Osteocyte (in vitro differentiated cells): Measurements from ENCODE around the gene RBSN. TPM values are rescaled to one million over a fixed set of nuclear protein-coding genes. Genes with fewer than 3 reads are reported as not detected.
A peak's percentile ranks its signal among the peaks of the same experiment; 100 is the strongest.

Source experiments
- DNase-seq: peaks from one replicate; pipeline ENCODE4 v3.0.0; 2021; ENCODE audit warnings: mixed read lengths; ENCODE audit not compliant: unreplicated experiment; ENCODE audit errors: extremely low spot score
- H3K27ac Mint-ChIP-seq: one replicate; pipeline ENCODE4 v1.8.0; 2021; ENCODE audit warnings: mild to moderate bottlenecking, mixed read lengths; ENCODE audit not compliant: unreplicated experiment
- H3K27me3 Mint-ChIP-seq: one replicate; pipeline ENCODE4 v1.8.0; 2021; ENCODE audit warnings: mixed read lengths; ENCODE audit not compliant: unreplicated experiment
- H3K36me3 Mint-ChIP-seq: one replicate; pipeline ENCODE4 v1.8.0; 2021; ENCODE audit warnings: mixed read lengths; ENCODE audit not compliant: unreplicated experiment
- H3K4me1 Mint-ChIP-seq: one replicate; pipeline ENCODE4 v1.8.0; 2021; ENCODE audit warnings: mixed read lengths; ENCODE audit not compliant: unreplicated experiment
- H3K4me3 Mint-ChIP-seq: one replicate; pipeline ENCODE4 v1.8.0; 2021; ENCODE audit warnings: mild to moderate bottlenecking, moderate library complexity, mixed read lengths; ENCODE audit not compliant: unreplicated experiment
- H3K9me3 Mint-ChIP-seq: one replicate; pipeline ENCODE4 v1.8.0; 2021; ENCODE audit warnings: mixed read lengths; ENCODE audit not compliant: unreplicated experiment
- CTCF ChIP-seq: fragments of 200-600 bp; sonication (generic); IDR thresholded peaks from 2 replicates; pipeline ENCODE4 v1.5.0; 2021; ENCODE audit warnings: antibody characterized with exemption, mild to moderate bottlenecking, moderate library complexity
- total RNA-seq: library from RNA; stranded (reverse); gene quantifications from 2 replicates; pipeline ENCODE4 v1.2.1, GENCODE V29; 2021

Gene RBSN
- total RNA-seq, 1 donor from 2014 or later = 28.6 TPM

- no peak for TF ChIP-seq CTCF
- Mint-ChIP-seq H3K9me3 (no peaks in the 10 kb centered on the region), H3K4me3 (peak overlapping the region; percentile 96), H3K27ac (peak overlapping the region; percentile 96), H3K4me1 (peaks cover 20% of the 10 kb centered on the region), H3K36me3 (peaks cover 7% of the 10 kb centered on the region), H3K27me3 (no peaks in the 10 kb centered on the region)
- no peak for DNase-seq
Measured at GRCh38 chr3:15065550-15066007, 33.4 kb downstream of the RBSN start.

GRCh38 chr3:15064835-15065549 lies 34.0 kb downstream of the RBSN start, which contains the start of gene MRPS25:
Gene MRPS25 (minus strand): TSS chr3:15065315. CDS start chr3:15065194, 121 bp downstream.
- TF ChIP-seq CTCF = no peak
- peaks cover 20% of the 10 kb centered on the region for H3K4me1 Mint-ChIP-seq
- H3K4me3 Mint-ChIP-seq = peak within 1 kb of the TSS; percentile 96
- peaks cover 4% of the 10 kb centered on the region for H3K36me3 Mint-ChIP-seq
- no peaks in the 10 kb centered on the region for H3K27me3 Mint-ChIP-seq
- H3K9me3 Mint-ChIP-seq = no peaks in the 10 kb centered on the region
- peak within 1 kb of the TSS; percentile 96 for H3K27ac Mint-ChIP-seq
- DNase-seq = peak; percentile 96

- Mint-ChIP-seq H3K27ac (peak overlapping the region; percentile 83), H3K4me3 (peak overlapping the region; percentile 96), H3K4me1 (peaks cover 20% of the 10 kb centered on the region), H3K9me3 (no peaks in the 10 kb centered on the region), H3K27me3 (no peaks in the 10 kb centered on the region), H3K36me3 (peaks cover 4% of the 10 kb centered on the region)
- no peak for TF ChIP-seq CTCF
- DNase-seq = no peak
Measured at GRCh38 chr3:15064299-15064834, 34.6 kb downstream of the RBSN start.

- no peak for DNase-seq
- peaks cover 20% of the 10 kb centered on the region for H3K4me1 Mint-ChIP-seq
- no peaks in the 10 kb centered on the region for H3K27me3 Mint-ChIP-seq
- H3K36me3 Mint-ChIP-seq = peaks cover 7% of the 10 kb centered on the region
- H3K4me3 Mint-ChIP-seq = peak overlapping the region; percentile 96
- no peaks in the 10 kb centered on the region for H3K9me3 Mint-ChIP-seq
- H3K27ac Mint-ChIP-seq = peak overlapping the region; percentile 83
- TF ChIP-seq CTCF = no peak
Measured at GRCh38 chr3:15063656-15064286, 35.2 kb downstream of the RBSN start.

- TF ChIP-seq CTCF = no peak
- Mint-ChIP-seq H3K27ac (no peak overlapping the region), H3K36me3 (peaks cover 12% of the 10 kb centered on the region), H3K4me1 (peaks cover 20% of the 10 kb centered on the region), H3K27me3 (no peaks in the 10 kb centered on the region), H3K4me3 (peak overlapping the region; percentile 96), H3K9me3 (no peaks in the 10 kb centered on the region)
- no peak for DNase-seq
Measured at GRCh38 chr3:15063238-15063637, 35.7 kb downstream of the RBSN start.
